AG09319 (cell line): Measurements from ENCODE around the gene GPATCH8.

ENCODE experiments used
- DNase-seq: peaks from one replicate; pipeline ENCODE4 v3.0.0-alpha.2; 2010; ENCODE audit warnings: low read depth; ENCODE audit errors: extremely low read depth
- TF ChIP-seq, protein P1 (sequence below): IDR thresholded peaks from 2 replicates; pipeline ENCODE4 v1.5.1; 2011; ENCODE audit warnings: low read depth, mild to moderate bottlenecking, inconsistent platforms, low read length, moderate library complexity

GPATCH8 gene

DNA sequence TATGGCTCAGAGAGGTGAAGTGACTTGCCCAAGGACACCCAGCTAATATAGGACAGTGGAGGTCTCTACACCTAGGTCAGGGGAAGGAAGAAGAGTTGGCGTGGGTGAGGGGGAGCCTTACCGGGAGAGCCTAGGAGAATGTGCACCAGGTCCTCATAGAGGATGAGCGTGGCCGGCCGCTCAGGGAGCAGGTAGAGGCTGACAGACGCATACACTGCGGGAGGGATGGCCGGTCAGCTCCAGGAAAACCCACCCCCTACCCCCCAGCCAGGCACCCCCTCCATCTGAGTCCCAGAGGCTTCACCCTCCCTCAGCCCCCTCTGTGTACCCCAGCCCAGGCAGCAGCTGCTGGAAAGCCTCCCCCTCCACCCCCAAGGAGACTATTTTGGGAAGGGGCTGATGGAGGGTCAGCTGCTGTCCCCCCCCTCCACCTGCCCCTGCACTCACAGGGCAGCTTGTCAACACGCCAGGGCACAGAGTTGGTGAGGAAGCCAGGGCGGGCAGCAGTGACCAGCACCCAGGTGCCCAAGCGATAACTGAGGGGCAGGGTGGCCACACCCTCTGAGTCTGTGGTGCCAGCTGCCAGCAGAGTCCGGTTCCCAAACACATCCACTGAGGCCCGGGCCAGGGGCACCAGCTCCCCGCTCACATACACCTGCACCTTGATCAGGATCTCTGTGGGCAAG is 143.6 kb downstream of the GPATCH8 start:
- DNase-seq = no peak
- TF ChIP-seq, protein P1, sequence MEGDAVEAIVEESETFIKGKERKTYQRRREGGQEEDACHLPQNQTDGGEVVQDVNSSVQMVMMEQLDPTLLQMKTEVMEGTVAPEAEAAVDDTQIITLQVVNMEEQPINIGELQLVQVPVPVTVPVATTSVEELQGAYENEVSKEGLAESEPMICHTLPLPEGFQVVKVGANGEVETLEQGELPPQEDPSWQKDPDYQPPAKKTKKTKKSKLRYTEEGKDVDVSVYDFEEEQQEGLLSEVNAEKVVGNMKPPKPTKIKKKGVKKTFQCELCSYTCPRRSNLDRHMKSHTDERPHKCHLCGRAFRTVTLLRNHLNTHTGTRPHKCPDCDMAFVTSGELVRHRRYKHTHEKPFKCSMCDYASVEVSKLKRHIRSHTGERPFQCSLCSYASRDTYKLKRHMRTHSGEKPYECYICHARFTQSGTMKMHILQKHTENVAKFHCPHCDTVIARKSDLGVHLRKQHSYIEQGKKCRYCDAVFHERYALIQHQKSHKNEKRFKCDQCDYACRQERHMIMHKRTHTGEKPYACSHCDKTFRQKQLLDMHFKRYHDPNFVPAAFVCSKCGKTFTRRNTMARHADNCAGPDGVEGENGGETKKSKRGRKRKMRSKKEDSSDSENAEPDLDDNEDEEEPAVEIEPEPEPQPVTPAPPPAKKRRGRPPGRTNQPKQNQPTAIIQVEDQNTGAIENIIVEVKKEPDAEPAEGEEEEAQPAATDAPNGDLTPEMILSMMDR = no peak

DNA sequence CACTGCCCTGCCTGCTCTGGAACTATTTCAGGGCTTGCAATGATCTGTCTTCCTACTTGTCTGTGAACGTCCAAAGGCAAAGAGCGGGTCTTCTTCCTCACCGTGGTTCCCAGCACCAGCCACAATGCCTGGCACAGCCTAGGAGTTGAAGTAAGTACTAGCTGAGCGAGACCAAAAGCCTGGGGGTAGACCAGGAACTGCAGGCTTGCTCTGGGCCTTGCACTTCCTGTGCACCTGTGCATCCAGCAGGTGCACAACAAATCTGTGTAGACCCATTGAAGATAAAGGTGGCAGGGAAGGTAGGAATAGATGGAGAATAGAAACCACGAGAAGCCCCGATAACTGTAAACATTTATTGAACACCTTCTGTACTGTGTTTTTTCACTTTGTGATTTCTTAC is 144.2 kb downstream of the GPATCH8 start:
- DNase-seq = no peak
- TF ChIP-seq, protein P1 = no peak

DNA sequence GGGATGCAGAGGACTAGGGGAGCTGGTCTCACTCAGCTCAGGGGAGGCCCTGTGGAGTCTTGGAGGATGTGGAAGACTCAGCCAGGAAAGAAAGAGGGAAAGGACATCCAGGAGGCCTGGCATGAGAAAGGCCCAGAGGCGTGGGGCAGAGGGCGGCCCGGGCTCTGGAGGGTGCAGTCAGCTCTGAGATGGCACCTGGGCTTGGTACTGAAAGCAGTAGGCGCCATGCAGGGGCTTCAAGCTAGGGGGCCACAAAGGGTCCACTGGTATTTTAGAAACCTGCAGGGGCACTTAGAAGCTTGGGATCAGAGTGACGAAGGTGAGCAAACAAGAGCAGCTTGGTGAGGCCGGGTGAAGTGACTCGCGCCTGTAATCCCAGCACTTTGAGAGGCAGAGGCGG is 145.1 kb downstream of the GPATCH8 start:
- TF ChIP-seq, protein P1 = no peak
- no peak for DNase-seq

DNA sequence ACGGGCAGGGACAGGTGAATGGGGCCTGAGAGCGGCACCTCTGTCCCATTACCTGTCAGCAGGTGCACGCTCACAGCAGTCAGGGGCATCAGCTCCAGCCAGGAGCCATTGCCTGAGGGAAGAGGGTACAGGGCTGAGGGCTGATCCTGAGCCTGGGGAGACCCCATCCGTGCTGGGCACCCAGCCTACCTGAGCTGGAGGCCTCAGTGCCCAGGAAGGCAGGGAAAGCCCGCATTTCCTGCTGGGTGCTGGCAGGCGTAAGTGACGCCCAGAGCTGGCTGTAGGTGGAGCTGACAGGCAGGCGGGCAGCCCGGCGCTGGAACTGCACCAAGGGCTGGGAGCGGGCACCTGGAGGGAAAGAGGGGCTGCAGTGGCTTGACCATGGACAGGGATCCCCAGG is 147.0 kb downstream of the GPATCH8 start:
- DNase-seq = no peak
- TF ChIP-seq, protein P1 = no peak

DNA sequence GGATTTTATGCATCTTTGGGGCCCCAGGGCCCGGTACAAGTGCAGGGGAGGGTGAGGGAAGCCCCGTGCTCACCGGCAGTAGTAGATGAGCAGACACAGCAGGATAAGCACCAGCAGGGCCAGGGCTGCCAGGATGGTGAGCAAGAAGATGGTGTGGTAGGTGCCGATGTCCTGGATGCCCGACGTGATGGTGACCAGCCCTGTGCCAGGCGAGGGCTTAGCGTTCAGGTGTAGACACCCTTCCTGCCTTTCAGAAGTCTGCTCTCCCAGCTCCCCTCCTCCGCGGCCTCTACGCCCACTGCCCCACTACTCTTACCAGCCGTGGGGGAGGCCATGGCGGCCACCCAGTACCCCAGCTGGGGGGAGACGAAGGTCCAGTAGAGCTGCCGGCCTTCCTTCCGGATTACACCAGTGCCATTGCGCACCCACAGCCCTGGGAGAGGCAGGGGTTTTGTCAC is 147.5 kb downstream of the GPATCH8 start:
- TF ChIP-seq, protein P1 = no peak
- no peak for DNase-seq

DNA sequence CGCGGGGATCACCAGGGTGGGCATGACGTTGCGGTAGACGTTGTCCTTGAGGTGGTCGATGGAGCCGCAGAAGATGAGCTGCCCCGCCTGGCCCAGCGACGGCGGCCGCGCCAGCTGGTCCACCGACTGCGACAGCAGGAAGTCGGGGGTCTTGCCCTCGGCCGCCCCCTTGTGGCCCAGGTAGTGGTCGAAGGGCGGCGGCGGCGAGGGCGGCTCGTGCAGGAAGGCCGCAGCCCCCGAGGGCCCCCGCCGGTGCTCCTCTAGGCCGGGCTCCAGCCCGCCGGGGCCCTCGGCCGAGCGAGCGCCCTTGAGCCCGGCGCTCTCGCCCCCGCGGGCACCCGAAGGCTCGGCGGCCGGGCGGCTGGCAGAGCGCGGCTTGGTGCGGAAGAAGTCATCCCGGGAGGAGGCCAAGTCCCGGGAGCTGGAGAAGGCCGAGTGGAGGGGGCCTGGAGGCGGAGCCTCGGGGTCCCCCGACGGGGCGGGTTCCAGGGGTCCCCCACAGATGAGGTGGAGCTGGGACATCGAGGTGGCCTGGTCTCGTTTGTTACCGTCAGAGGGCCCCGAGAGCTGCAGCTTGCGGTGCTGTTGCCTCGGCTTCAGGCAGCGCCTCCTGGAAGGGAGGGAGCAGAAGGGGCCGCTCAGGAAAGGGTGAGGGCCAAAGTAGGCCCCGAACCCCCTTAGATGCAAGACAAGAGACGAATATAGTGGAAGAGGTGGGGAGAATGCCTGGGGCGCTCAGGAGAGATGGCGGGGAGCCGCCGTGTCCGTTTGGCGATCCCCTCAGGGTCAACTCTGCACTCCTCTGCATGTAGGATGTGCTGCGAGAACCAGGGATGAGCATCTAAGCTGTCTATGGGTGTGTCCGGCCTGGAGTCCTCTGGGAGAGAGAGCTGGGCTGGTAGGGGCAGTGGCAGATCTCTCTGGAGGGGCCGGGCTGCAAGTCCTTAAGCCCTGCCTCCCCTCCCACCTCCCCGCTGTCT is 148.3 kb downstream of the GPATCH8 start:
- TF ChIP-seq, protein P1 = peak; percentile 24

More for the DNA sequence above, 148.3 kb downstream of the GPATCH8 start:
- DNase-seq = no peak
